Calu3 (cell line): ENCODE measurements around the gene VPS39. TPM values are rescaled to one million over a fixed set of nuclear protein-coding genes. Genes with fewer than 3 reads are reported as not detected.

Source experiments
- BruUV-seq: library from RNA; stranded (reverse); fragments of 400-500 nt; replicated peaks from 2 replicates; lab custom pipeline; 2021; lab: Mats Ljungman, UMichigan
- CTCF ChIA-PET: fragments of 300-600 bp; sonication (Branson Sonifier 250); formaldehyde crosslinking; loops from one replicate; lab custom pipeline; 2022; ENCODE audit warnings: antibody characterized with exemption; lab: Charles Lee
- DNase-seq: peaks from one replicate; pipeline ENCODE4 v3.0.0; 2022
- H3K27ac Mint-ChIP-seq: one replicate; pipeline ENCODE4 v1.8.0; 2022; ENCODE audit warnings: mixed read lengths; ENCODE audit not compliant: unreplicated experiment
- H3K27me3 Mint-ChIP-seq: one replicate; pipeline ENCODE4 v1.8.0; 2022; ENCODE audit warnings: mixed read lengths; ENCODE audit not compliant: unreplicated experiment
- H3K36me3 Mint-ChIP-seq: one replicate; pipeline ENCODE4 v1.8.0; 2022; ENCODE audit warnings: mild to moderate bottlenecking, moderate library complexity, mixed read lengths; ENCODE audit not compliant: insufficient read depth, unreplicated experiment
- H3K4me1 Mint-ChIP-seq: one replicate; pipeline ENCODE4 v1.8.0; 2022; ENCODE audit warnings: mild to moderate bottlenecking, low read depth, mixed read lengths; ENCODE audit not compliant: unreplicated experiment
- H3K4me3 Mint-ChIP-seq: one replicate; pipeline ENCODE4 v1.8.0; 2022; ENCODE audit warnings: mild to moderate bottlenecking, low read depth, moderate library complexity, mixed read lengths; ENCODE audit not compliant: unreplicated experiment
- H3K9me3 Mint-ChIP-seq: one replicate; pipeline ENCODE4 v1.8.0; 2022; ENCODE audit warnings: low read depth, mixed read lengths; ENCODE audit not compliant: unreplicated experiment
- CTCF ChIP-seq: fragments of 200-600 bp; IDR thresholded peaks from one replicate; pipeline ENCODE4 v1.8.0; 2022; ENCODE audit warnings: antibody characterized with exemption; ENCODE audit not compliant: unreplicated experiment
- intact Hi-C: fragments of 100-400 bp; cut with micrococcal nuclease; formaldehyde crosslinking; loops from one replicate; pipeline ENCODE4 v1.10.0; 2022; ENCODE audit not compliant: unreplicated experiment
- total RNA-seq: library from RNA; stranded (reverse); gene quantifications from 2 replicates; pipeline ENCODE4 v1.2.3, GENCODE V29; 2022

VPS39 gene
- total RNA-seq, 1 experiment from 2014 or later, result 34.6 TPM

GRCh38 chr15:42138968-42139386, 69.1 kb downstream of the VPS39 start:
- H3K9me3 Mint-ChIP-seq, result peaks cover 3% of the 10 kb centered on the region

GRCh38 chr15:42138411-42138810, 69.7 kb downstream of the VPS39 start:
- no peak for TF ChIP-seq CTCF
- Mint-ChIP-seq H3K27me3 (peaks cover 28% of the 10 kb centered on the region), H3K9me3 (peaks cover 3% of the 10 kb centered on the region), H3K27ac (no peak overlapping the region), H3K4me3 (no peak overlapping the region), H3K36me3 (no peaks in the 10 kb centered on the region), H3K4me1 (no peaks in the 10 kb centered on the region)
- no peak for DNase-seq
- CTCF ChIA-PET, result interaction anchor here (1.4 kb wide), 1 partner anchor 72 kb away, joined by 3 read pairs; no protein-coding TSS in a partner anchor
- BruUV-seq, result no TSS peak
- intact Hi-C loops, result loop anchor here (5.0 kb wide), 2 partner anchors 56 to 151 kb away; no protein-coding TSS in a partner anchor

More at GRCh38 chr15:42138968-42139386, 69.1 kb downstream of the VPS39 start:
- TF ChIP-seq CTCF, result no peak
- Mint-ChIP-seq H3K4me3 (no peak overlapping the region), H3K27ac (no peak overlapping the region), H3K36me3 (no peaks in the 10 kb centered on the region), H3K4me1 (no peaks in the 10 kb centered on the region), H3K27me3 (peaks cover 28% of the 10 kb centered on the region)
- CTCF ChIA-PET, result interaction anchor here (0.5 kb wide), 1 partner anchor 14 kb away, joined by 3 read pairs; no protein-coding TSS in a partner anchor
- no TSS peak for BruUV-seq
- DNase-seq, result no peak
- intact Hi-C loops, result loop anchor here (5.0 kb wide), 2 partner anchors 57 to 152 kb away; no protein-coding TSS in a partner anchor

- TF ChIP-seq CTCF, result no peak
Observed at GRCh38 chr15:42137461-42138261, 70.4 kb downstream of the VPS39 start.

GRCh38 chr15:42136513-42136912, 71.6 kb downstream of the VPS39 start:
- H3K36me3 Mint-ChIP-seq, result no peaks in the 10 kb centered on the region
- no peak for DNase-seq
- no peak for TF ChIP-seq CTCF
- BruUV-seq, result no TSS peak
- intact Hi-C loops, result loop anchor here (5.0 kb wide), 2 partner anchors 54 to 149 kb away; no protein-coding TSS in a partner anchor
- H3K4me1 Mint-ChIP-seq, result no peaks in the 10 kb centered on the region
- no peak overlapping the region for H3K4me3 Mint-ChIP-seq
- H3K27me3 Mint-ChIP-seq, result peaks cover 28% of the 10 kb centered on the region
- no peak overlapping the region for H3K27ac Mint-ChIP-seq
- CTCF ChIA-PET, result no interaction called here
- H3K9me3 Mint-ChIP-seq, result peaks cover 3% of the 10 kb centered on the region

More at GRCh38 chr15:42137461-42138261, 70.4 kb downstream of the VPS39 start:
- Mint-ChIP-seq H3K4me1 (no peaks in the 10 kb centered on the region), H3K27me3 (peaks cover 28% of the 10 kb centered on the region), H3K4me3 (no peak overlapping the region), H3K27ac (no peak overlapping the region), H3K36me3 (no peaks in the 10 kb centered on the region), H3K9me3 (peaks cover 3% of the 10 kb centered on the region)
- intact Hi-C loops, result loop anchor here (1.0 to 5.0 kb wide), 3 partner anchors 55 to 150 kb away; no protein-coding TSS in a partner anchor
- BruUV-seq, result no TSS peak
- DNase-seq, result peak; percentile 13
- CTCF ChIA-PET, result interaction anchor here (1.4 kb wide), 1 partner anchor 72 kb away, joined by 3 read pairs; no protein-coding TSS in a partner anchor
